OCI-LY1 (cell line): ENCODE results near the gene ODAPH.
"Not testable (repeated sequence)": the region's sequence is repeated elsewhere in the genome, so short reads cannot be mapped to it uniquely, and the experiment has no call there.

Experiments used
- H2AFZ ChIP-seq: fragments of 200-600 bp; sonication (generic), shearing (Covaris generic); 2 replicates; pipeline ENCODE4 v1.6.0; 2014; ENCODE audit warnings: antibody characterized with exemption, mild to moderate bottlenecking, low read length
- H3F3A ChIP-seq: fragments of 200-600 bp; sonication (generic), shearing (Covaris generic); 2 replicates; pipeline ENCODE4 v1.6.0; 2014; ENCODE audit warnings: mild to moderate bottlenecking, antibody characterized with exemption, low read length, moderate library complexity; ENCODE audit not compliant: insufficient read depth
- H3K27ac ChIP-seq: fragments of 200-600 bp; sonication (generic); 2 replicates; pipeline ENCODE4 v1.5.1; 2014; ENCODE audit warnings: low read length, mixed run types, mild to moderate bottlenecking, low read depth; ENCODE audit not compliant: poor library complexity, severe bottlenecking
- H3K27me3 ChIP-seq: fragments of 200-600 bp; sonication (generic); 2 replicates; pipeline ENCODE4 v1.6.0; 2014; ENCODE audit warnings: antibody characterized with exemption, mild to moderate bottlenecking, low read length, moderate library complexity; ENCODE audit not compliant: insufficient read depth
- H3K36me3 ChIP-seq: fragments of 200-600 bp; sonication (generic); 2 replicates; pipeline ENCODE4 v1.6.1; 2014; ENCODE audit warnings: mild to moderate bottlenecking, antibody characterized with exemption, low read length, moderate library complexity, mixed read lengths; ENCODE audit not compliant: insufficient read depth
- H3K4me1 ChIP-seq: fragments of 200-600 bp; sonication (generic); 2 replicates; pipeline ENCODE4 v1.5.1; 2014; ENCODE audit warnings: mild to moderate bottlenecking, low read length, moderate library complexity; ENCODE audit not compliant: insufficient read depth, severe bottlenecking
- H3K4me2 ChIP-seq: fragments of 200-600 bp; sonication (generic), shearing (Covaris generic); 2 replicates; pipeline ENCODE4 v1.6.1; 2014; ENCODE audit warnings: low read length
- H3K4me3 ChIP-seq: fragments of 200-600 bp; sonication (generic); 2 replicates; pipeline ENCODE4 v1.5.1; 2014; ENCODE audit warnings: low read length, low read depth, mild to moderate bottlenecking, mixed read lengths; ENCODE audit not compliant: poor library complexity, severe bottlenecking
- H3K79me2 ChIP-seq: fragments of 200-600 bp; shearing (Covaris generic); 2 replicates; pipeline ENCODE4 v1.6.1; 2016; ENCODE audit warnings: mixed run types, low read length, mixed read lengths; ENCODE audit not compliant: insufficient read depth
- H3K9ac ChIP-seq: fragments of 200-600 bp; sonication (generic), shearing (Covaris generic); 2 replicates; pipeline ENCODE4 v1.6.1; 2014; ENCODE audit warnings: mild to moderate bottlenecking, low read length, mixed read lengths
- H3K9me2 ChIP-seq: fragments of 200-600 bp; sonication (generic), shearing (Covaris generic); 2 replicates; pipeline ENCODE4 v1.6.1; 2014; ENCODE audit warnings: low read depth, mild to moderate bottlenecking, low read length, mixed read lengths
- H3K9me3 ChIP-seq: fragments of 200-600 bp; shearing (Covaris generic); 2 replicates; pipeline ENCODE4 v1.6.1; 2014; ENCODE audit warnings: low read length, mixed read lengths
- H4K20me1 ChIP-seq: fragments of 200-600 bp; sonication (generic), shearing (Covaris generic); 2 replicates; pipeline ENCODE4 v1.6.0; 2016; ENCODE audit warnings: mild to moderate bottlenecking, low read length; ENCODE audit not compliant: insufficient read depth
- CTCF ChIP-seq: fragments of 200-600 bp; sonication (generic), shearing (Covaris generic); IDR thresholded peaks from 2 replicates; pipeline ENCODE4 v1.5.1; 2017; ENCODE audit warnings: mild to moderate bottlenecking, antibody characterized with exemption, low read length, moderate library complexity, mixed read lengths
- EZH2 ChIP-seq: fragments of 200-600 bp; sonication (generic), shearing (Covaris generic); IDR thresholded peaks from 2 replicates; pipeline ENCODE4 v1.8.0; 2017; ENCODE audit warnings: borderline replicate concordance, mixed run types, mild to moderate bottlenecking, antibody characterized with exemption, low read length, moderate library complexity, mixed read lengths

Gene ODAPH

DNA sequence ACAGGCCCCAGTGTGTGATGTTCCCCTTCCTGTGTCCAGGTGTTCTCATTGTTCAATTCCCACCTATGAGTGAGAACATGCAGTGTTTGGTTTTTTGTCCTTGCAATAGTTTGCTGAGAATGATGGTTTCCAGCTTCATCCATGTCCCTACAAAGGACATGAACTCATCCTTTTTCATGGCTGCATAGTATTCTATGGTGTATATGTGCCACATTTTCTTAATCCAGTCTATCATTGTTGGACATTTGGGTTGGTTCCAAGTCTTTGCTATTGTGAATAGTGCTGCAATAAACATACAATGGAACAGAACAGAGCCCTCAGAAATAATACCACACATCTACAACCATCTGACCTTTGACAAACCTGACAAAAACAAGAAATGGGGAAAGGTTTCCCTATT lies 21.9 kb upstream of the ODAPH start:
- H3K4me3 ChIP-seq, H3K4me1 ChIP-seq, H2AFZ ChIP-seq, H4K20me1 ChIP-seq, H3K27me3 ChIP-seq, H3K4me2 ChIP-seq, H3K9ac ChIP-seq, H3K9me2 ChIP-seq, H3K27ac ChIP-seq, H3K9me3 ChIP-seq, H3K79me2 ChIP-seq, H3F3A ChIP-seq: not testable (repeated sequence)
- peaks cover 43% of the 10 kb centered on the region for H3K36me3 ChIP-seq

GRCh38 chr4:75537308-75537707 lies 18.6 kb upstream of the ODAPH start:
- H3K27me3 ChIP-seq, H3K9me2 ChIP-seq, H3K9ac ChIP-seq, H3K4me3 ChIP-seq, H3K9me3 ChIP-seq, H2AFZ ChIP-seq, H3F3A ChIP-seq, H4K20me1 ChIP-seq, H3K27ac ChIP-seq, H3K79me2 ChIP-seq, H3K4me1 ChIP-seq, H3K4me2 ChIP-seq: not testable (repeated sequence)
- peaks cover 12% of the 10 kb centered on the region for H3K36me3 ChIP-seq

- Histone ChIP-seq H3K36me3 (no peaks in the 10 kb centered on the region), H3K9me3 (no peaks in the 10 kb centered on the region), H2AFZ (no peak overlapping the region), H3K79me2 (no peaks in the 10 kb centered on the region), H3K4me1 (peaks cover 7% of the 10 kb centered on the region), H3F3A (no peaks in the 10 kb centered on the region), H3K27ac (no peak overlapping the region), H4K20me1 (no peaks in the 10 kb centered on the region), H3K4me3 (no peak overlapping the region), H3K9me2 (no peaks in the 10 kb centered on the region), H3K4me2 (no peak overlapping the region), H3K27me3 (no peaks in the 10 kb centered on the region), H3K9ac (no peak overlapping the region)
- TF ChIP-seq EZH2: no peak
- TF ChIP-seq CTCF: no peak
Observed at GRCh38 chr4:75542824-75543223, 13.0 kb upstream of the ODAPH start.

DNA sequence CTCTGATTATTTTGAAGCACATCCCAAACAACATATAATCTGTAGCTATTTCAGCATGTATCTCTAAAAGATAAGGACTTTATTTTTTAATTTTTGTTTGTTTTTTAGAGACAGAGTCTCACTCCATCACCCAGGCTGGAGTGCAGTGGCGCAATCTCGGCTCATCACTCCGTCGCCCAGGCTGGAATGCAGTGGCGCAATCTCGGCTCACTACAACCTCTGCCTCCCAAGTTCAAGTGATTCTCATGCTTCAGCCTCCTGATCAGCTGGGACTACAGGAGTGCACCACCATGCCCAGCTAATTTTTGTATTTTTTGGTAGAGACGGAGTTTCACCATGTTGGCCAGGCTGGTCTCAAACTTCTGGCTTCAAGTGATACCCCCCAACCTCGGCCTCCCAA lies 11.6 kb upstream of the ODAPH start:
- H3K4me2 ChIP-seq, H3K27me3 ChIP-seq, H3K9me2 ChIP-seq, H3K4me3 ChIP-seq, H3K9ac ChIP-seq, H3K4me1 ChIP-seq, H3F3A ChIP-seq, H2AFZ ChIP-seq, H3K36me3 ChIP-seq, H3K9me3 ChIP-seq, H4K20me1 ChIP-seq, H3K27ac ChIP-seq, H3K79me2 ChIP-seq: not testable (repeated sequence)

DNA sequence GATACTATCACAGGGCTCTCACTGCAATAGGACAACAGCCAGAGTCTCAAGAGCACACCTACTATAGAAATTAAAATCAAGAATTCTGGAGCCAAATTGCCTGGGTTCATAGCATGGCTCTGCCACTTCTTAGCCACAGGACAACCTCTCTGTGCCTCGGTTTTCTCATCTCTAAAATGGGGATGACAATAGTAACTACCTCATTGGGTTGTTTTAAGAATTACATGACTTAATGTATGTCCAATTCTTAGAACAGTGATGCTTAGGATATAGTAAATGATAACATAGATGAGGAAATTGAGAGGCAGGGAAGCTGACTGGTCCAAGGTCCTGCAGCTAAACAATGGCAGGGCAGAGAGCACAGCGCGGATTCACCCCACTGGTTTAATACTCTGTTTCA lies 11.0 kb upstream of the ODAPH start:
- no peak overlapping the region for H3K4me2 ChIP-seq
- no peak overlapping the region for H2AFZ ChIP-seq

More for the DNA sequence above, 11.0 kb upstream of the ODAPH start:
- no peak overlapping the region for H3K27ac ChIP-seq
- no peaks in the 10 kb centered on the region for H3K27me3 ChIP-seq
- H4K20me1 ChIP-seq: no peaks in the 10 kb centered on the region
- H3K79me2 ChIP-seq: no peaks in the 10 kb centered on the region
- no peaks in the 10 kb centered on the region for H3K9me3 ChIP-seq
- no peak overlapping the region for H3K9ac ChIP-seq
- no peak overlapping the region for H3K4me3 ChIP-seq
- H3F3A ChIP-seq: no peaks in the 10 kb centered on the region
- H3K36me3 ChIP-seq: no peaks in the 10 kb centered on the region
- peaks cover 10% of the 10 kb centered on the region for H3K4me1 ChIP-seq
- H3K9me2 ChIP-seq: no peaks in the 10 kb centered on the region
- TF ChIP-seq CTCF (no peak), EZH2 (no peak)
